GM12873 (cell line): Measurements from ENCODE around the gene IFITM2.
A peak's percentile ranks its signal among the peaks of the same experiment; 100 is the strongest.

Experiments
- TF ChIP-seq, protein P1 (sequence below): IDR thresholded peaks from 2 replicates; pipeline ENCODE4 v1.5.1; 2012; ENCODE audit warnings: low read depth, mild to moderate bottlenecking, moderate library complexity, low read length, control low read depth; ENCODE audit not compliant: insufficient read depth; ENCODE audit errors: missing control alignments

The IFITM2 gene

GRCh38 chr11:305844-306211 is 1.8 kb upstream of the IFITM2 start:
- TF ChIP-seq, protein P1, sequence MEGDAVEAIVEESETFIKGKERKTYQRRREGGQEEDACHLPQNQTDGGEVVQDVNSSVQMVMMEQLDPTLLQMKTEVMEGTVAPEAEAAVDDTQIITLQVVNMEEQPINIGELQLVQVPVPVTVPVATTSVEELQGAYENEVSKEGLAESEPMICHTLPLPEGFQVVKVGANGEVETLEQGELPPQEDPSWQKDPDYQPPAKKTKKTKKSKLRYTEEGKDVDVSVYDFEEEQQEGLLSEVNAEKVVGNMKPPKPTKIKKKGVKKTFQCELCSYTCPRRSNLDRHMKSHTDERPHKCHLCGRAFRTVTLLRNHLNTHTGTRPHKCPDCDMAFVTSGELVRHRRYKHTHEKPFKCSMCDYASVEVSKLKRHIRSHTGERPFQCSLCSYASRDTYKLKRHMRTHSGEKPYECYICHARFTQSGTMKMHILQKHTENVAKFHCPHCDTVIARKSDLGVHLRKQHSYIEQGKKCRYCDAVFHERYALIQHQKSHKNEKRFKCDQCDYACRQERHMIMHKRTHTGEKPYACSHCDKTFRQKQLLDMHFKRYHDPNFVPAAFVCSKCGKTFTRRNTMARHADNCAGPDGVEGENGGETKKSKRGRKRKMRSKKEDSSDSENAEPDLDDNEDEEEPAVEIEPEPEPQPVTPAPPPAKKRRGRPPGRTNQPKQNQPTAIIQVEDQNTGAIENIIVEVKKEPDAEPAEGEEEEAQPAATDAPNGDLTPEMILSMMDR: no peak

DNA sequence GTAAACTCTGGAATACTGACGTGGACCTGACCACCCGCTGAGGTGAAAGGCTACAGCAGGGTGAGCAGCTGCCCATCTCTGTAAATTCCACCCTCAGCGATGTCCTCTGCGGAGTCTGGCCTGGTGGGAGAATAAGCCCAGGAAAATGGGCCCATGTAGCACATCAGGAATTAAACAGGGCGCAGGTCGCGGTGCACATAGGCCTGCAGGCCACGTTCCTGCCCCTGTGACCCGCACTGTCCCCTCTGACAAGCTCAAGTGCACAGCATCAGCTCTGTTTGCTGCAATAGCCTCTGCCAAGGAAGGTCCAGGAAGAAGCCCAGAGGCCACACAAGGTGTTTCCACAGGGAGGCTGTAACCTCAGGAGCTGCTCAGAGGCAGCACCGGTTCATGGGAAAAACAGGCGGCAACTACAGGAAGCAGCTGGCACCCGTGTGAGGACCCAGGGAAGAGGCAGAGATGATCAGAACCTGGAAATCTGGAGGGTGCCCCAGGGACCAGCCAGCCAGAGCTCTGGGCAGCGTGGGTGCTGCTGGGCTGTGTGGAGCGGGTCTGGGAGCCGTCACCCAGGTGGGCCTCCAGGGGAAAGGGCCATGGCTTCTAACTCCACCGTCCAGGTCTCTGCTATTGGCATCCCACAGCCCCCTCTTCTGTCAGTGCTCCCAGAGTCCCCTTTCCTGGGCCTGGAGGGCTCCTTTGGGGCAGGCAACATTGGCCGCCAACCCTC is 808 bp upstream of the IFITM2 start:
- TF ChIP-seq, protein P1: no peak

- TF ChIP-seq, protein P1: no peak
These were observed 4.6 kb downstream of the IFITM2 start for GRCh38 chr11:312092-312816.

GRCh38 chr11:313304-313786 is 5.7 kb downstream of the IFITM2 start:
- TF ChIP-seq, protein P1: no peak

DNA sequence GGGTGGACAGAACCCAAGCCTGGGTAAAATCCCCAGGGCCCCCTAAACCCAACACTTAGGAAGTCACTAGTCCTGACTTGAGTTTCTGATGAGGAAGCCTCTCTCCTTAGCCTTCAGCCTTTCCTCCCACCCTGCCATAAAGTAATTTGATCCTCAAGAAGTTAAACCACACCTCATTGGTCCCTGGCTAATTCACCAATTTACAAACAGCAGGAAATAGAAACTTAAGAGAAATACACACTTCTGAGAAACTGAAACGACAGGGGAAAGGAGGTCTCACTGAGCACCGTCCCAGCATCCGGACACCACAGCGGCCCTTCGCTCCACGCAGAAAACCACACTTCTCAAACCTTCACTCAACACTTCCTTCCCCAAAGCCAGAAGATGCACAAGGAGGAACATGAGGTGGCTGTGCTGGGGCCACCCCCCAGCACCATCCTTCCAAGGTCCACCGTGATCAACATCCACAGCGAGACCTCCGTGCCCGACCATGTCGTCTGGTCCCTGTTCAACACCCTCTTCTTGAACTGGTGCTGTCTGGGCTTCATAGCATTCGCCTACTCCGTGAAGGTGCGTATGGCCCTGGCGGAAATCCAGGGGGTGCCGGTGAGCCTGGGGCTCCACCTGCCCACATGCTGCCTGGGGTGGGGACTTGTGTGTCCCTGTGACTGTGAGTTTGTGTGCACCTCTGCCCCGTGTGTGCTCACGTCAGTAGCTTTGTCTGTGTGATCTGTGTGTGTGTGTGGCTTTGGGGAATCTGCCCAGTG is 6.4 kb downstream of the IFITM2 start, which contains the start of gene IFITM1:
Gene IFITM1 (plus strand): TSS at position 254 of the 767 bp plus-strand sequence. CDS start 131 bp downstream, at position 385.
- TF ChIP-seq, protein P1: peak; percentile 1

- TF ChIP-seq, protein P1: no peak
These were observed 7.5 kb downstream of the IFITM2 start for GRCh38 chr11:315051-315481.

DNA sequence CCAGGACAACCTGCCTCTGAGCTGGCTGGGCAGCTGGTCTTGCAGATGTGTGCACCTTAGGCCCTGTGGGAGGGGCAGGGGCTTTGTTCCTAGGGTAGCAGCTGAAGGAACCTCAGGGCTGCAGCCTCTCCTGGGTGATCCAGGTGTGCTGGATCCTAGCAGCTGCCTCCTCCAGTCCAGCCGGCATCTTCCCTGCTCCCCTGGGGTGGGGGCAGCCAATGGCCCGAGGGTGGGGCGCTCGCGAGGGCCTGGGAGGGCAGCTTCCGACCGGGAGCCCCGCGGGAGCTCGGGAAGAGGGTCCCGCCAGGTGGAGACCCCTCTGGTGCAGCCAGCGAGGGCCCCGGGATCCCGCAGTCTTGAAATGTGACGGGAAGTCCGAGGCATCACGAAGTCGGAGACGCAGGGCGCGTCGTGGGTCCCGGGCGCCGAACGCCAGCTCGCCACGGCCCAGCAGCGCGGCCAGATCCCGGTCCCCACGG is 7.9 kb downstream of the IFITM2 start:
- TF ChIP-seq, protein P1: no peak
